ENCODE data around the gene RBM4B. TPM values are rescaled to one million over a fixed set of nuclear protein-coding genes. Genes with fewer than 3 reads are reported as not detected.

The RBM4B gene
- total and polyA plus RNA-seq, 4 donors = 9.4 to 33.9 (median 11.1) TPM

DNA sequence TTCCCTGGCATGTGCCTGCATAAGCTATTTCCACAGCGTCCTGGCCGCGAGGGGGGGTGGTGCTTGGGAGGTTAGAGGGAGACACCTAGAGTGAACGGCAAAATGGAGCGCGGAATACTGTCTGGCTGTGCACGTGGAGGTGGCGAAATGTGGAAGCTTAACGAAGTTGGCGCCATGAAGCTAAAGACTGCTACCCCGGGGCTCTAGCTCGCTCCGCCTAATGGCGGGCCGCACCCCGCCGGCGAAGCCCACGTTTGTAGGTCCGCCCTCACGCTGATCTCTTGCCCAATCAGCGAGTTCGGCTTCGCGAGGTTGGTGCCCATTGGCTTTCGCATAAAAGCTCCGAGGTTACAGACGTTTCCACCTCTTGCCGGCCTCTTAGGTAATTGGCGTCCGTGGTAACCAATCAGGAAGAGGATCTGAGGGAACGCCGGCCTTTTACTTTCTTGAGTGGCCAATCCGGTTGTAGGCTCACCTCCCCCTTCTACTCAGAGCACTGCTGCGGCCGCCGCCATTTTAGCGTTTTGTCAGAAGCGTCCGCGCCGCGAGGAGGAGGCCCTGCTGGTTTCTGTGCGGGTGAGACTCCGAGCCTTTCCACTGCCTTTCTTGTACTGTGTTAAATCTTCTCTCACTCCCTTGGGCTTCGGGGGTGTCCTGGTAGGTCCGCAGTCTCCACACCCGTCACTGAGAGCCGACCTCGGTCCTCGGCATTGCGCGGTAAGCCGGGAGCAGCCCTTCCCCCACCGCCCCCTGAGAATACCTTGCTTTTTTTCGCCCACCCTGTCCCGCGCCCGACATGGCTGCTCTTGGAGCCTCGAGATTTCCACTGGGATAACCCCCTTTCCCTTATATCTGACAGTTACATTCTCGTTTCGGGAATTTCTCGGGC lies 39.3 kb downstream of the RBM4B start, which contains the start of gene RBM4:
RBM4 (plus strand) TSS at position 527 of the 889 bp plus-strand sequence. CDS start 1,009 bp downstream, outside the sequence.
- H3K4me1 ChIP-seq (ENCODE audit: control insufficient read depth in 5 of 5, insufficient read depth in 5 of 5, low read length in 5 of 5) = peaks cover 10 to 48% (median 26%) of the 10 kb centered on the region in 5 donors
- no peaks in the 10 kb centered on the region for H3K9me3 ChIP-seq (ENCODE audit: control insufficient read depth in 4 of 4, insufficient read depth in 3 of 4, low read length in 3 of 4)
- TF ChIP-seq, protein P1, sequence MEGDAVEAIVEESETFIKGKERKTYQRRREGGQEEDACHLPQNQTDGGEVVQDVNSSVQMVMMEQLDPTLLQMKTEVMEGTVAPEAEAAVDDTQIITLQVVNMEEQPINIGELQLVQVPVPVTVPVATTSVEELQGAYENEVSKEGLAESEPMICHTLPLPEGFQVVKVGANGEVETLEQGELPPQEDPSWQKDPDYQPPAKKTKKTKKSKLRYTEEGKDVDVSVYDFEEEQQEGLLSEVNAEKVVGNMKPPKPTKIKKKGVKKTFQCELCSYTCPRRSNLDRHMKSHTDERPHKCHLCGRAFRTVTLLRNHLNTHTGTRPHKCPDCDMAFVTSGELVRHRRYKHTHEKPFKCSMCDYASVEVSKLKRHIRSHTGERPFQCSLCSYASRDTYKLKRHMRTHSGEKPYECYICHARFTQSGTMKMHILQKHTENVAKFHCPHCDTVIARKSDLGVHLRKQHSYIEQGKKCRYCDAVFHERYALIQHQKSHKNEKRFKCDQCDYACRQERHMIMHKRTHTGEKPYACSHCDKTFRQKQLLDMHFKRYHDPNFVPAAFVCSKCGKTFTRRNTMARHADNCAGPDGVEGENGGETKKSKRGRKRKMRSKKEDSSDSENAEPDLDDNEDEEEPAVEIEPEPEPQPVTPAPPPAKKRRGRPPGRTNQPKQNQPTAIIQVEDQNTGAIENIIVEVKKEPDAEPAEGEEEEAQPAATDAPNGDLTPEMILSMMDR (IDR thresholded peaks at IDR 0.05; ENCODE audit: control extremely low read depth, extremely low read depth) = no peak
- 0% methylated on average over 60 to 63 of the region's 63 CpGs for WGBS, 2 donors
- H3K9ac ChIP-seq (ENCODE audit: insufficient read depth in 1 of 2, low read length in 2 of 2) = peak within 1 kb of the TSS; percentile 96 to 97
- peaks cover 5 to 36% (median 18%) of the 10 kb centered on the region in 4 donors for H3K36me3 ChIP-seq (ENCODE audit: control insufficient read depth in 4 of 4, insufficient read depth in 4 of 4, low read length in 4 of 4)
- H3K4me3 ChIP-seq = peak within 1 kb of the TSS; percentile 84
- DNase-seq = peak; percentile 99 to 100 (median 100)
- ATAC-seq (ENCODE audit: insufficient read depth, low FRiP score) = peak; percentile 97
- H3K27me3 ChIP-seq (ENCODE audit: control insufficient read depth in 3 of 3, insufficient read depth in 3 of 3, low read length in 2 of 3) = no peaks in the 10 kb centered on the region
- peak within 1 kb of the TSS; percentile 93 for H3K27ac ChIP-seq (ENCODE audit: low read depth in 1 of 2, low read length in 1 of 2)

DNA sequence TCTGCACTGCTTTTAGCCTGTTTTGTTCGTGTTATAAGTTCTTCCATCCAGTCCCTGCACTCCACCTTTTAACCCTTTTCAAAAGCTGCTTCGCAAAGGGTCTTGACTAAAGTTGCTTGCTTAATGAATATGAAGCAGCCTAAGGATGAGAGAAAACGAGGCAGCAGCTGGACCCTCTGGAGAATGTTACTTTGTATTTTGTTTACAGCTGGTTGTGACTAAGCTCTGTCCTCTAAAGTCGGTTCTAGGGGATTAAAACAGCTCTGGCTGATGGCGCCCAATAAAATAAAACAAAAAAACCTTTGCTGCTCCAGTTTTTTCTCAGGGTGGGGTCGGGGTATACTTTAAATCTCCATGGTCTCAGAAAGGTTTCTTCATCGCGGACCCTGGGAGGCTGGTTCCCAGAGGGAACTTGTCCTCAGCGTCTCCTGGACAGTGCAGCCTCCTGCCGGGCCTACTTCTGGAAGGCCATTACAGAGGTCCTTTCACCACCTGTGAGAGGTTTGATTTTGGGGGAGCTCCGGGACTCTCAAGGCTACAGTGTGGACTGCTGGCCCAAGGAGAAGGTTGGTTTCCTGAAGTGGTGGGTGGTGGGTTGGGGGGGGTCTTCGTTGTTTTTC lies 40.0 kb downstream of the RBM4B start:
- TF ChIP-seq, protein P1 (IDR thresholded peaks at IDR 0.05; ENCODE audit: control extremely low read depth, extremely low read depth) = no peak
- Histone ChIP-seq H3K9ac (ENCODE audit: insufficient read depth in 1 of 2, low read length in 2 of 2) (peak overlapping the region in 1 of 2 donors; percentile 83), H3K36me3 (ENCODE audit: control insufficient read depth in 4 of 4, insufficient read depth in 4 of 4, low read length in 4 of 4) (peaks cover 5 to 31% (median 16%) of the 10 kb centered on the region in 4 donors), H3K4me1 (ENCODE audit: control insufficient read depth in 5 of 5, insufficient read depth in 5 of 5, low read length in 5 of 5) (peaks cover 7 to 41% (median 23%) of the 10 kb centered on the region in 5 donors), H3K9me3 (ENCODE audit: control insufficient read depth in 4 of 4, insufficient read depth in 3 of 4, low read length in 3 of 4) (no peaks in the 10 kb centered on the region), H3K4me3 (peak overlapping the region; percentile 21), H3K27me3 (ENCODE audit: control insufficient read depth in 3 of 3, insufficient read depth in 3 of 3, low read length in 2 of 3) (no peaks in the 10 kb centered on the region), H3K27ac (ENCODE audit: low read depth in 1 of 2, low read length in 1 of 2) (peak overlapping the region; percentile 72 to 80)
- 57 to 60% methylated on average over 12 of the region's 12 CpGs for WGBS, 2 donors
- DNase-seq (peak in 1 of 3 donors; percentile 7), ATAC-seq (ENCODE audit: insufficient read depth, low FRiP score) (no peak)

DNA sequence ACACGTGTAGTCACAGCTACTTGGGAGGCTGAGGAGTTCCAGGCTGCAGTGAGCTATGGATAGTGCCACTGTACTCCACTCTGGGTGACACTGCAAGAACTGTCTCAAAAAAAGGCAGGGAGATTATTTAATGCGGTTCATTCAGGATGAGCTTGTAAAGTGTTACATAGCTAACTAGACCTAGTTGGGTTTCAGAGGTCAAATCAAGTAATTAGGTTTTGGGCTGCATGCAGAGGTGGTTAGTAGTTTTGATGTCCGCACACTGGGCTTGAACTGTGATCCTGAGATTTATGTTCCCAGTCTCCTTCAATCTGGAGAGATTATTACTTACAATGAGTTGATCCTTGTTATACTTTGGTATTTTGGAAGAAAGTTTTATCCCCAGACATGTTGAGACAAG lies 41.3 kb downstream of the RBM4B start:
- no peak for DNase-seq
- no peak overlapping the region for H3K4me3 ChIP-seq
- WGBS, 2 donors = 86 to 89% methylated on average over 3 of the region's 3 CpGs
- peaks cover 6 to 28% (median 15%) of the 10 kb centered on the region in 5 donors for H3K4me1 ChIP-seq (ENCODE audit: control insufficient read depth in 5 of 5, insufficient read depth in 5 of 5, low read length in 5 of 5)
- no peaks in the 10 kb centered on the region for H3K27me3 ChIP-seq (ENCODE audit: control insufficient read depth in 3 of 3, insufficient read depth in 3 of 3, low read length in 2 of 3)
- no peak overlapping the region for H3K9ac ChIP-seq (ENCODE audit: insufficient read depth in 1 of 2, low read length in 2 of 2)
- no peak overlapping the region for H3K27ac ChIP-seq (ENCODE audit: low read depth in 1 of 2, low read length in 1 of 2)
- no peaks in the 10 kb centered on the region for H3K9me3 ChIP-seq (ENCODE audit: control insufficient read depth in 4 of 4, insufficient read depth in 3 of 4, low read length in 3 of 4)
- ATAC-seq (ENCODE audit: insufficient read depth, low FRiP score) = no peak
- TF ChIP-seq, protein P1 (IDR thresholded peaks at IDR 0.05; ENCODE audit: control extremely low read depth, extremely low read depth) = no peak
- peaks cover 5 to 34% (median 14%) of the 10 kb centered on the region in 4 donors for H3K36me3 ChIP-seq (ENCODE audit: control insufficient read depth in 4 of 4, insufficient read depth in 4 of 4, low read length in 4 of 4)

Data from lung (tissue), 12 donors.